IPS-11a (cell line): Measurements from ENCODE around the gene SMARCAL1.
"Not testable (repeated sequence)": the region's sequence is repeated elsewhere in the genome, so short reads cannot be mapped to it uniquely, and the experiment has no call there.

Experiments used
- H3K4me3 ChIP-seq: one replicate; pipeline ENCODE4 v1.5.1; 2013; ENCODE audit warnings: low read depth, low read length, control low read depth

SMARCAL1 gene

DNA sequence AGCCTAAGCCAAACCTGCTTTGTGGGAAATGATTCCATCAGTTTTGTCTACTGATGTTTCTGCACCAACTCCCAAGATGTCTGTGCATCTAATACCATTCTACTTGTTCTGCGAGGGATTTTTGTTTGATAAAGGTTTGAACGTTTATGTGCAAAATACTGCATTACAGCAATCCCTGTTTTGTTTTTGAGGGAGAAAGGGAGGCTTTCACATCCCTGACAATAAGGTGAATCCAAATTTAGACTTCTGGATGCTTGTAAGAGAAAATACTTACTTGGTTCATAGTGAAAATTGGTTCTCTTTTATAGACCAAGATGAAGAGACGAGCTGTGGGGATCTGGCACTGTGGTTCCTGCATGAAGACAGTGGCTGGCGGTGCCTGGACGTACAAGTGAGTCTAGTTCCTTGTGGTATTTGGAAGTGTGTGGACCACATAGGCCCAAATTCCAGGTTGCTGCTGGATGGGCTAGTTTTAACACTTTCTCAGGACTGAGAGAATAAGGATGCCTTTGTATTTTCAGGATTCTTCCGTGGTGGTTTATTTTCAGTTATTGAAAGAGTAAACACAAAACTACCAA lies 87.4 kb downstream of the SMARCAL1 start:
- H3K4me3 ChIP-seq, result peak overlapping the region; percentile 97

DNA sequence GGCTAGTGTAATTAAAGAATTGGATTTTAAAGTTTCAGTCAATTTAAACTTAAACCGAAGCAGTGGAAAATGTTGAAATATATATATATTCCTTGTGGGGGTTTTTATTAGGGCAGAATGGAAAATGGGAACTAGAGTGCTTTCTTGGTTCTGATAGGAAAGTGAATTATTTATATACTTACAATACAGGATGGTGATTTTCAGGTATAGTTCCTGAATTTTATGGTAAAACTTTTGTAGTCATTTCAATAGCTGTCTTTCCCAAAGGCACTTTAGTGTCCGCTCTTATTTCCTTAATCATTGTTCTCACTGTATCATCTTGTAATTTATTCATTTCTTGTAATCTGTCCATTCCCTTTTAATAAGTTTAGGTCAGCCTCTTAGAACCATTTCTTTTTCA lies 88.3 kb downstream of the SMARCAL1 start:
- peak overlapping the region; percentile 97 for H3K4me3 ChIP-seq

DNA sequence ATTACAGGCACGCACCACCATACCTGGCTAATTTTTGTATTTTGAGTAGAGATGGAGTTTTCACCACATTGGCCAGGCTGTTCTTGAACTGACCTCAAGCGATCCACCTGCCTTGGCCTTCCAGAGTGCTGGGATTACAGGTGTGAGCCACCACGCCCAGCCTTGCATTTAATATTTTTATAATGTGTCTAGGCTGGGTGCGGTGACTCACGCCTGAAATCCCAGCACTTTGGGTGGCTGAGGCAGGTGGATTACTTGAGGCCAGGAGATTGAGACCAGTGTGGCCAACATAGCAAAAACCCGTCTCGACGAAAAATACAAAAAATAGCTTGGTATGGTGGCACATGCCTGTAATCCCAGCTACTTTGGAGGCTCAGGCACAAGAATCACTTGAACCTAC lies 89.6 kb downstream of the SMARCAL1 start:
- no peak overlapping the region for H3K4me3 ChIP-seq

DNA sequence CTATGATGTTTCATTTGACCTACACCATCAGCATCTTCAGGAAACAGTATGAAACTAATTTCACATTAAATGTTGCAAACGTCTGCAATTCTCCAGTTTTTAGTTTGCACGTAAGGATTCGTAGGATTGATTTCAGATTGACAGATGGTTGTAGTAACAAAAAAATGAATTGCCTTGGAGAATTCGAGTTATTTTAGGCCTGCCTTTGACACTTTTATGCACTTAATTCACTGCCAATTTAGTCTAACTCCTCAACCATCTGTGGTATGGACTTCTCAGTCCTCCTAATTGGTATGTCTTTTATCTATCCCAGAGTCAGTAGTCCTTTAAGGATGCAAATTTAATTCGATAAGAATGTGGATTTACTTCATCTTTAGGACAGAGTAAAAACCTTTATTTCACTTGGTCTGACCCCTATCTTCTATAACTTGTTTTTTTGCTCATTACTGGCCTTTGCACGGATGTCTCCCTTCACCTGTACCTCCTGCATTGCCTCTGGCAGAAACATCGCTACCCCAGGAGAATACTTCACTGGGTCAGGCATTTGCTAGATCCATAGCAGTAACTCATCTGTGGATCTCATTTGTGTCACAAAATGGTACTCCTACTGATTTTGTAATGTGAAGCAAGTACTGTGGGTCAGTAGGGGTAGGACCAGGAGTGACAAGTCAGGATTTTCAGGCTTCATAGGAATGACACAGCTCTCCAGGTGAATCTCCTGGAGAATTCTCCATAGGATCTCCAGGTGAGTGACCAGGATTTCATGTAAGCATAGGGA lies 90.3 kb downstream of the SMARCAL1 start:
- H3K4me3 ChIP-seq, result no peak overlapping the region

DNA sequence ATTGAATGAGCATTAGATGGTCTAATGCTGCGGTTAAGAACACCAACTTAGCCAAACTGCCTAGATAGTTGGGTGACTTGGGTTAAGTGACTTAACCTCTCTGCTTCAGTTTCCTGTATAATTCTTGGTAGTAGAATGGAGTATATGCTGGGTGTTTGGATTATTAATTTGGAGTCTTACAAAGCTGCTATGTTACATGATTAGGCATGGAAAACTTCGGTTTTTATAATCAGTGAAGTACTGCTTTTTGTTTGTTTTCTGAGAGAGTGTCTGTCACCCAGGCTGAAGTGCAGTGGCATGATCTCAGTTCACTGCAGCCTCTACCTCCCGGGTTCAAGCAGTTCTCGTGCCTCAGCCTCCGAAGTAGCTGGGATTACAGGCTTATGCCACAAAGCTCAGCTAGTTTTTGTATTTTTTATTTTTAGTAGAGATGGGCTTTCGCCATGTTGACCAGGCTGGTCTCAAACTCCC lies 90.9 kb downstream of the SMARCAL1 start:
- no peak overlapping the region for H3K4me3 ChIP-seq

DNA sequence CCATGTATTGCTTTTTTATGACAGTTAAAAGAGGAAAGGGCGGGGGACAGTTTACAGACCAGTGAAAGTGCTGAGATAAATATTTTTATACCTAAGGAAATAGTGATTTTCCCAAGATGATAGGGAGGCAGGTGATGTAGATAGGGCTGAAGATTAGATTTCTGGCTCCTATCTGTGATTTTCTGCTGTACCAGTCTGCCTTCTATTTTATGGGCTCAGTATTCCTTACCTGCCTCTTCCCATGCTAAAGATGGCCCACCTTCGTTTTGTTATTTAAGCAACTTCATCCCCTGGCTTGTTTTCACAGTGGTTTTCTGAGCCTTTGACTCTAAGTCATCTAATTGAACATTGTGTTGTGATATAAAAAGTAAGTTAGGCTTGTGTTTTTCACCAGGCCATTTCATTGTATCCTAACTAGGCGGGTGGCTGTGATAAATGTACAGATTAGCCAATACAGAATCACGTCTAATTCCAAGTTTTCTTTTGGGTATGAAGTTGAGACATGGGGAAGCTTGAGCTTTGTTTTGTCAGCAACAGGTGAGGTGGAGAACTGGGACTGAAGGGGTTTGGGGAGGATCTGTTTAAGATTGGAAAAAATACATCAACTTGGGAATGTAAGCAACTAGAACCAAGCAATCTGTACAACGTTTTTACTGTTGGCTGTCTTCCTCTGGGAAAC lies 91.6 kb downstream of the SMARCAL1 start:
- no peak overlapping the region for H3K4me3 ChIP-seq

DNA sequence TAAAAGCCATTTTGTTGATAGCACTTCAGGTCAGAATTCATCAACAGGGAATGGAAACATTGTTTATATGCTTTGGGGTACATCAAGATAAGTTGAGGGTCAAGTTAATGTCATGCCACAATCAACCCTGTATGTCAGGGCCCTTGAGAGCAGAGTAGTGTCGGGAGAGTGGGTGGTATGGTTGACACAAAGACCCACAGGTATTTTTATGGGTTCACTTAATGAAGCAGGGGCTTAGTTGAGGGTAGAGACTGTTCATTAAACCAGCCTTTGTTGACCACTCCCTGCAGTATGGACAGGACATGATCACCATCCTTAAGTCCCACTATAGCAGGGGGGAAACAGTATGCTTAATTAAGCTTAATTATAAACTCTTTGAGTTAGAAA lies 92.1 kb downstream of the SMARCAL1 start:
- H3K4me3 ChIP-seq, result no peak overlapping the region

DNA sequence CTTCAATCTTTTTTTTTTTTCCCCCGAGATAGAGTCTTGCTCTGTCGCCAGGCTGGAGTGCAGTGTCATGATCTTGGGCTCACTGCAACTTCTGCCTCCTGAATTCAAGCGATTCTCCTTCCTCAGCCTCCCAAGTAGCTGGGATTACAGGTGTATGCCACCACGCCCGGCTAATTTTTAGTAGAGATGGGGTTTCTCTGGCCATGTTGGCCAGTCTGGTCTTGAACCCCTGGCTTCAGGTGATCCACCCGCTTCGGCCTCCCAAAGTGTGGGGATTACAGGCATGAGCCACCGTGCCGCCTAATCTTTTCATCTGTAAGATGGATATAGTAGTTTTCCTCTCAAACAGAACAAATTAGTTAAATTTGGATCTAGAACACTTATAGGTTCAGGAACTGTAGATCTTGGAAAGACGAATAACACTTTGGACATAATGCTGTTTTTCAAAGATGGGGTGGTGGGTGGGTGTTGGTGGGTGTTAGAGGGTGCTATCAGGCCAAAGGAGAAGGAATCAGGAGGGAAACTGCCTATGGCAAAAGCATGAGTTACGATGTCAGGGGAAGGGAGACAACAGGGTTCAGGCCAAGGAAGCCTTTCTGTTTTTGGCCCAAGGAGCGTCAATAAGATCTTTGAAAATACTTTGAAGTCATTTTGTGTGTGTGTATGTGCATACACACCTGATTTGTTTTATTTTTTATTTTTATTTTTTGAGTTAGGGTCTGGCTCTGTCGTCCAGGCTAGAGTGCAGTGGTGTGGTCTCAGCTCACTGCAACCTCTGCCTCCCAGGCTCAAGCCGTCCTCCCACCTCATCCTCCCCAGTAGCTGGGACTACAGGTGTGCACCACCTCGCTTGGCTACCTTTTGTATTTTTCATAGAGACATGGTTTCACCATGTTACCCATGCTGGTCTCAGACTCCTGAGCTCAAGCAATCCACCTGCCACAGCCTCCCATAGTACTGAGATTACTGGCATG lies 93.1 kb downstream of the SMARCAL1 start:
- no peak overlapping the region for H3K4me3 ChIP-seq

DNA sequence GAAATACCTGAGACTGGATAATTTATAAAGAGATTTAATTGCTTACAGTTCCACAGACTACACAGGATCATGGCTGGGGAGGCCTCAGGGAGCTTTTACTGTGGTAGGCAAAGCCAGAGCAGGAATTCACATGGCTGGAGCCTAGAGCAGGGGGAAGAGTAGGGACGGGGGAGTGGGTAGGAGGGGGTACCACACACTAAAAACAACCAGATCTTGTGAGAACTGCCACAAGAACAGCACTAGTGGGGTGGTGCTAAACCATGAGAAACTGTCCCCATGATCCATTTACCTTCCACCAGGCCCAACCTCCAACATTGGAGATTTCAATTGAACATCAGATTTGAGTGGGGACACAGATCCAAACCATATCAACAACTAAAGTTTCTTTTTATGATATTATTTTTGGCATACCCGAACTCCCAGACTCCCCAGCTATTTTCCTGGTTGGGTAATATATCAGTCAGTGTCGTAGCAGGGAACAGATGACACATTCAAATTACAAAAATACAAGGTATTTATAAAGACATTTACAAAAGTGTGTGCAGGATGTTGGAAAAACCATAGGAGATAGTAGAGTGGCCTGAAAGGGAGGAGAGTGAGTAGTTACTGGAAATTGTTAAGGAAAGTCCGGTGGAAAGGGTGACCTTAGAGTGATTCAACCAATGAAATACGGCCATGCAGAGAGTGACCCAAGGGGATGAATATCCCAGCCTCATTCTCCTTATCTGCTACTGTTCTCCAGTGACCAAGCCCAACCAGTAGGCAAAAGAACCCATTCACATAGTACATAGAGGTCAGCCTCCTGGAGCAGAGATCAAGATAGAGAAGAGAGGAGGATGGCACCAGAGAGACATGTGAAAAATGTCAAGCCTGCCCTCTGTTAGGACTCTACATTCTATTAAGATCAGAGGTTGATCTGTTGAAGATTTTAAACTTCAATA lies 95.2 kb downstream of the SMARCAL1 start:
- no peak overlapping the region for H3K4me3 ChIP-seq

DNA sequence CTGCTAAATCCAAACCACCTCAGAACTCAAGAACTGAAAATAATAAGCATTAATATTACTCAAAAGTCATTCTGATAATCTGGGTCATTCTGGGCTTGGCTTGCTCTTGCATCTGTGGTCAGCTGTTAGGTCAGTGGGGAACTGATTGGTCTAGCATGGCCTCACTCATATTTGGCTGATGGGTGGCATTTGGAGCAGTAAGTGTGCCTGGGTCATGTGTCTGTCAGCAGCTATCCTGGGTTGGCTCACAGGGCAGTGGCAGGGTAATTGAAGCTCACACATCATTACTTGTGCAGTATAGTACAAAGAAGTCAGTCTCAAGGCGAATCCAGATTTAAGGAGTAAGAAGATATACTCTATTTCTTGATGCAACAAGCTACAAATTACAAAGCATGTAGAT lies 95.9 kb downstream of the SMARCAL1 start:
- no peak overlapping the region for H3K4me3 ChIP-seq

DNA sequence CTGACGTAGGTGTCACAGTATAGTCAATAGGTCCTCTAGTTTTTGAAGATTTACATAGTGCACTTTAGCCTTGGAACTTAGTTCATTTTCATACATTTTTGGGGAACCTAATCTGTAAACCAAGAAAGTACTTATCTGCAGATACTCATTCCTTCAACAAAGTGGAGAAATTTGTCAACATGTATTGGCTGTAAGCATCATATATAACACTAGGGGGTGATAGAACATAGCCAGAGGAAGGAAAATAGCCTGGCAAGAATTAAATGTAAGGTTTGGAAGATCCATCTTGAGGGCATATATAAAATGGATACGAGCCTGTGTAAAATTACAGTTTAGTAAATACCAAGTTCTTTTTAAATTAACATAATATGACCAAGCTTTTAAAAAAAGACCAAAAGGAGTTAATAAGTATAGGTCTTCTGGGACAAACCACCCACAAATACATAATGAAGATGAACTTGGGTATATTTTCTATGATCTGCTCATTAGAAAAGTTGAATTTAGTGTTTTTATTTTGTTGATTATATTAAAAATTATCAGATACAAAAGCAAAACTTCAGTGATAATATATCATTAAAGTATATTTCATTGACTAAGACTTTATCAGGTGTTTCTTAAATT lies 104.6 kb downstream of the SMARCAL1 start:
- no peak overlapping the region for H3K4me3 ChIP-seq

DNA sequence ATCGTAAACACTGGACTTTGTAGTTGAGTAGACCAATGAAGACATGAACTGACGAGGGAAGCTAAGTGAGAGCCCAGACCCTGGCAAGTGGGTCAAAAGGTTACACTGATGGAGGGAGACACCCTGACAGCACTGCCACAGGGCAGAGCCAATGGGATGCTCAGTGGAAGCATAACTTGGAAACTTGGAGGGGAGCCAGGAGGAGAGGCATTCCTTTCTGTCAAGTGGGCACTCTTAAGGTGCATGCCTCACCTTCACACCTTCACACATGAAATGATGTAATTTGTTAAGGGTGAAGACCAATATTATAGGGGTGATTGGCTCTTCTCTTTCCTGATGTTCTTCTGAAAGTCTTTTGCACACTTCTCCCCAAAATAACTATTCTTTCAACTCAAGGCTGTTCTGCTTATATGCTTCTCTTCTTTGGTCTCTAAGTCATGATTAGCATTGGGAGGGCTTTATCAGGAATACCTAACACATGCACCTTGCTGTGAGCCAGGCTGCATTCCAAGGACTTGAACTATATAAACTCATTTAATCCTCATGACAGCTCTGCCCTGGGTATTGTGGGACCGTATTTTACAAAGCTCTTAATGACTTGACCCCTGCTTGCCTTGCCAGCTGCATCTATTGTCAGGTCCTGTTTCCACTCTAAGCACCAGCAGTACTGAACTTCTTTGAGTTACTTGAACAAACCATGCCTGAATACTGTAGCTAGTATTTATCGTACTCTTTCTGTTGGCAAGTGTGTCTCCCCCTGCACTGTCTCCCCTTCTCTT lies 105.4 kb downstream of the SMARCAL1 start:
- H3K4me3 ChIP-seq, result no peak overlapping the region

DNA sequence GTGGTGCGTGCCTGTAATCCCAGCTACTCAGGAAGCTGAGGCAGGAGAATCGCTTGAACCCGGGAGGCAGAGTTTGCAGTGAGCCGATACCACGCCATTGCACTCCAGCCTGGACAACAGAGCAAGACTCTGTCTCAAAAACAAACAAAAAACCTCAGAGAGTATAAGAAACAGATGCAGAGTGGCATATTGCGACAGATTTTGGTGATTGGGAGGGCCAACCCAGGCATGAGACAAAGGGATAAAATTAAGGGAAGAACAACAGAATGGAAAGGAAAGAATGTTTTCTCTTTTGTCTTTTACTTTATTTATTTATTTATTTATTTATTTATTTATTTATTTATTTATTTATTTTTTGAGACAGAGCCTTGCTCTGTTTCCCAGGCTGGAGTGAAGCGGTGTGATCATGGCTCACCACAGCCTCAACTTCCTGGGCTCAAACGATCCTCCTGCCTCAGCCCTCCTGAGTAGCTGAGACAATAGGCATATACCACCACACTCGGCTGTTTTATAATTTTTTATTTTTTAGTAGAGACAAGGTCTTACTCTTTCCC lies 106.4 kb downstream of the SMARCAL1 start:
- not testable (repeated sequence) for H3K4me3 ChIP-seq

DNA sequence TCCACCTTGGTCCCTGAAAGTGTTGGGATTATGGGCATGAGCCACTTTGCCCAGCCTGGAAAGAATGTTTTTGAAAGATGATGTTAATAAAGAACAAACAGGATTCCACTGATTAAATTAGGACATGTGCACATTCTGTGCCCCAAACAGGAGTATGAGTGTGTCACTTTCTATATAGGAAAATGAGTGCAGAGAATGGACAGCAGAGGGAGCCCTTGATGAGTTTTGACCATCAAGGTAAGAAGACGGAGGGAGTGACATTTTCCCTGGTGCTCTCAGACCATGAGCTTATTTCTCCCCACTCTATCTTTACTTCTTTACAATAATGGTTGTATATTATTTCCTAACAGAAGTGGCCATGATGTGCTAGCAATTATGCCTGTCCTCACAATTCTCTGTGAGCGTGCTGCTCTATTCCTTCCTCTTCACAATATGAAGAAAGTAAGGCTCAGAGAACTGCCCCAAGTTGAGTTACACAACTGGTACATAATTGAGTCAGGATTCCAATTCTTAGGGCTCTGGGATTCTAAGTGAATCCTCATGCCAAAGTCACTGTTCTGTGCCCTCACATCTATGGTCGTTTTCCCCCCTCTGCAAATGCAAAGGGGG lies 107.0 kb downstream of the SMARCAL1 start:
- no peak overlapping the region for H3K4me3 ChIP-seq

DNA sequence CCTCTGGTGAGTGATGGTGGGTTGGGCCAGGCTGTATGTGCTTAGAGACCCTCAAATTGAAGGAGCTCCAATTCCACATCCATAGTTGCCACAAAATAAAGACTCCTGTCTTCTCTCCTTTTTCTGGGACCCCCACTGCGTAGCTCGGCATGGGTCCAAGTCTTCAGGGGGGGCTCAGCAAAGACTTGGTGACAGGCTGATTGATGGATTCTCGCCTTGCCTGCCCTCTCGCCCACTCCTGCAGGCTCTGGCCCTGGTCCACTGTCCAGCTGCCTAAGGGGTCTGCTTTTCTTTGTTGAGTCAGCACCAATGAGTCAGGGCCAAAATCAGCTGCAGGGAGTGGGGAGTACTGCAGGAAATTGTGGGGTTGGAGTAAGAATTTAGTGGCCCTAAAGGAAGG lies 107.8 kb downstream of the SMARCAL1 start:
- H3K4me3 ChIP-seq, result no peak overlapping the region

DNA sequence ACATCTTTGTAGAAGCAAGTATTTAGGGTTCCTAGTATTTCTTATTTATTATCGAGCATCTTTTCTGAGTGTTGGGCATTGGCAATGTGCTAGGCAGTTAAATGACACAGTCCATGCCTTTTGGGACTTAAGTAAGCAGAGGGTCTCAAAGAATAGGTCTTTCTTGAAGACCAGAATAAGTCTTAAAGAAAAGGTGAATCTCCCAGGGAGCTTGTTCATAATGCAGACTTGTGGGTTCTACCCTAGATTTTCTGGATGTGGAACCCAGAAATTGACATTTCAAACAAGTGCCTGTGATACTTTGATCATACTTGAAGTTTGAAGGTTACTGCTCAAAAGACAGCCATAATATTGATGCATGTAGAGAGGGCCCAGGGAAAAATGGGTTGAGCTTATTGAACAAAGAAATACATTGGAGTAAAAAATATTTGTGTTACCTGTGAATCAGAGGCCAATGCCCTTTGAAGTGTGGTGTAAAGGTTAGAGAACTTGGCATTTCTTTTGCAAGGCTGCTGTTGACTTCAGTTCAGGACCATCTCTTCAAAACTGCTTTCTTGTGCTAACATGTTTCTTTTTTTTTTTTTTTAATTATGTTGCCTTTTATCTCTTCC lies 110.7 kb downstream of the SMARCAL1 start:
- H3K4me3 ChIP-seq, result no peak overlapping the region

DNA sequence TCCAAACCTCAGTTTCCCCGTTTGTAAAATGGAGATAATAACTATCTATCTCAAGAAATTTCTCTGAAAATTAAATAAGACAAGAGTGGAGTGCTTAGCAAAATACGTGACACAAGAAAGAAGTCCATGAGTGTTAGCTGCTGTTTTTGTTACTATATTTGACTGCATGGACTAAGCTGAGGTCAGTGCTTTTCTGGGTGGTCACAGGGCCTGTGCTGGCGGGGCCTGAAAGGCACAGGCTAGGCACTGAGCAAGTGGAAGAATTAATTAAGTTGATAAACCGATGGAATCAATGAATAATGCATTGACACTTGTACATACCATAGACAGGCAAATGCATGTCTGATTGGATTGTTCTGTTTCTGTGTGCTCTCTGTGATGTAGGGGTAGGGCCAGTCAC lies 113.7 kb downstream of the SMARCAL1 start:
- H3K4me3 ChIP-seq, result no peak overlapping the region

DNA sequence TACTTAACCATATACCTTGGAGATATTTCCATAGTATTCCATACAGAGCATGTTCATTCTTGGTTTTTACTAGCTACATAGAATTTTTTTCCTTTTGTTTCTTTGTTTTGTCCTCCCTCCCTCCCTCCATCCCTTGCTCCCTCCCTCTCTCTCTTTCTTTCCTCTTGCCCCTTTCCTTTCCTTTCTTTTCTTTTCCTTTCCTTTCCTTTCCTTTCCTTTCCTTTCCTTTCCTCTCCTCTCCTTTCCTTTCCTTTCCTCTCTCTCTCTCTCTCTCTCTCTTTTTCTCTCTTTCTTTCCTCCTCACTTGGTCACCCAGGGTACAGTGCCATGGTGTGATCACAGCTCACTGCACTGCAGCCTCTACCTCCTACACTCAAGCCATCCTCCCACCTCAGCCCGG lies 114.7 kb downstream of the SMARCAL1 start:
- H3K4me3 ChIP-seq, result no peak overlapping the region
